WTC11 (cell line): ENCODE measurements around the gene ZNF22. TPM values are rescaled to one million over a fixed set of nuclear protein-coding genes. Genes with fewer than 3 reads are reported as not detected.

ENCODE experiments used
- ATAC-seq: fragments of 200-7000 bp; cut with Tn5 transposase; 2 replicates; pipeline ENCODE4 v1.10.0; 2021; ENCODE audit warnings: mild to moderate bottlenecking, moderate library complexity
- CTCF ChIA-PET: fragments of 300-600 bp; sonication (Branson Sonifier 250); formaldehyde crosslinking; loops from one replicate; lab custom pipeline; 2021; ENCODE audit warnings: antibody characterized with exemption; lab: Charles Lee
- POLR2A ChIA-PET: fragments of 350-600 bp; sonication (Branson Sonifier 250); formaldehyde crosslinking; loops from one replicate; lab custom pipeline; 2021; ENCODE audit warnings: antibody characterized with exemption; lab: Charles Lee
- DNase-seq: peaks from one replicate; pipeline ENCODE4 v3.0.0; 2021; ENCODE audit warnings: low spot score
- H3K27ac Mint-ChIP-seq: 2 replicates; pipeline ENCODE4 v1.8.0; 2021; ENCODE audit warnings: mixed read lengths
- H3K27me3 Mint-ChIP-seq: 2 replicates; pipeline ENCODE4 v1.8.0; 2021; ENCODE audit warnings: low read depth, mild to moderate bottlenecking, moderate library complexity, mixed read lengths
- H3K36me3 Mint-ChIP-seq: 2 replicates; pipeline ENCODE4 v1.8.0; 2021; ENCODE audit warnings: mixed read lengths
- H3K4me1 Mint-ChIP-seq: 2 replicates; pipeline ENCODE4 v1.8.0; 2022; ENCODE audit warnings: mixed read lengths
- H3K4me3 Mint-ChIP-seq: 2 replicates; pipeline ENCODE4 v1.8.0; 2021; ENCODE audit warnings: mild to moderate bottlenecking, moderate library complexity, mixed read lengths
- H3K9me3 Mint-ChIP-seq: 2 replicates; pipeline ENCODE4 v1.8.0; 2021; ENCODE audit warnings: mixed read lengths
- CBFB ChIP-seq: sonication (generic); formaldehyde crosslinking; IDR thresholded peaks from 2 replicates; pipeline ENCODE4 v1.8.1; 2022; ENCODE audit warnings: mild to moderate bottlenecking, low read depth, missing genetic modification reagents
- CREM ChIP-seq: sonication (generic); formaldehyde crosslinking; IDR thresholded peaks from 2 replicates; pipeline ENCODE4 v1.8.1; 2022; ENCODE audit warnings: mild to moderate bottlenecking, missing genetic modification reagents, moderate library complexity
- GABPB1 ChIP-seq: sonication (generic); formaldehyde crosslinking; IDR thresholded peaks from 2 replicates; pipeline ENCODE4 v1.8.1; 2023; ENCODE audit warnings: mild to moderate bottlenecking, missing genetic modification reagents
- HMGA2 ChIP-seq: fragments of 250-450 bp; sonication (Bioruptor Pico); IDR thresholded peaks from 2 replicates; pipeline ENCODE4 v1.4.0; 2021; ENCODE audit warnings: mild to moderate bottlenecking, moderate library complexity
- IRF2 ChIP-seq: sonication (generic); formaldehyde crosslinking; IDR thresholded peaks from 2 replicates; pipeline ENCODE4 v1.8.0; 2022; ENCODE audit warnings: low read depth, missing genetic modification reagents, borderline replicate concordance
- MYBL2 ChIP-seq: sonication (generic); formaldehyde crosslinking; IDR thresholded peaks from 2 replicates; pipeline ENCODE4 v1.8.1; 2023; ENCODE audit warnings: mild to moderate bottlenecking, moderate library complexity, missing genetic modification reagents
- NFATC4 ChIP-seq: fragments of 250-450 bp; sonication (Bioruptor Pico); IDR thresholded peaks from 2 replicates; pipeline ENCODE4 v1.9.0; 2021; ENCODE audit warnings: mild to moderate bottlenecking
- NFYB ChIP-seq: sonication (generic); formaldehyde crosslinking; conservative IDR thresholded peaks from 2 replicates; pipeline ENCODE4 v1.8.0; 2022; ENCODE audit warnings: low read depth, missing genetic modification reagents
- RELA ChIP-seq: sonication (generic); formaldehyde crosslinking; IDR thresholded peaks from 2 replicates; pipeline ENCODE4 v1.8.1; 2022; ENCODE audit warnings: missing genetic modification reagents, mild to moderate bottlenecking, borderline replicate concordance
- ZNF121 ChIP-seq: sonication (generic); formaldehyde crosslinking; IDR thresholded peaks from 2 replicates; pipeline ENCODE4 v1.8.0; 2023; ENCODE audit warnings: missing genetic modification reagents
- ZNF219 ChIP-seq: sonication (generic); formaldehyde crosslinking; IDR thresholded peaks from 2 replicates; pipeline ENCODE4 v1.8.0; 2023; ENCODE audit warnings: missing genetic modification reagents, mild to moderate bottlenecking, borderline replicate concordance
- ZNF423 ChIP-seq: fragments of 250-450 bp; sonication (Bioruptor Pico); IDR thresholded peaks from 2 replicates; pipeline ENCODE4 v2.1.2; 2022; ENCODE audit warnings: mild to moderate bottlenecking, moderate library complexity
- total RNA-seq: library from RNA; stranded (reverse); gene quantifications from 3 replicates; pipeline ENCODE4 v1.2.3, GENCODE V29; 2021
- TF ChIP-seq, protein P1 (sequence below): fragments of 250-450 bp; sonication (Bioruptor Pico); IDR thresholded peaks from 2 replicates; pipeline ENCODE4 v1.9.0; 2021; ENCODE audit warnings: mild to moderate bottlenecking
- TF ChIP-seq, protein P2 (sequence below): sonication (generic); formaldehyde crosslinking; IDR thresholded peaks from 2 replicates; pipeline ENCODE4 v1.8.1; 2022; ENCODE audit warnings: mild to moderate bottlenecking, missing genetic modification reagents, moderate library complexity, borderline replicate concordance
- TF ChIP-seq, protein P3 (sequence below): fragments of 250-450 bp; sonication (Bioruptor Pico); IDR thresholded peaks from 2 replicates; pipeline ENCODE4 v1.9.0; 2021; ENCODE audit warnings: mild to moderate bottlenecking
- TF ChIP-seq, protein P4 (sequence below): sonication (generic); formaldehyde crosslinking; IDR thresholded peaks from 2 replicates; pipeline ENCODE4 v1.8.1; 2023; ENCODE audit warnings: mild to moderate bottlenecking, missing genetic modification reagents, borderline replicate concordance

Gene ZNF22
- total RNA-seq, 1 experiment from 2014 or later = 31.0 TPM

DNA sequence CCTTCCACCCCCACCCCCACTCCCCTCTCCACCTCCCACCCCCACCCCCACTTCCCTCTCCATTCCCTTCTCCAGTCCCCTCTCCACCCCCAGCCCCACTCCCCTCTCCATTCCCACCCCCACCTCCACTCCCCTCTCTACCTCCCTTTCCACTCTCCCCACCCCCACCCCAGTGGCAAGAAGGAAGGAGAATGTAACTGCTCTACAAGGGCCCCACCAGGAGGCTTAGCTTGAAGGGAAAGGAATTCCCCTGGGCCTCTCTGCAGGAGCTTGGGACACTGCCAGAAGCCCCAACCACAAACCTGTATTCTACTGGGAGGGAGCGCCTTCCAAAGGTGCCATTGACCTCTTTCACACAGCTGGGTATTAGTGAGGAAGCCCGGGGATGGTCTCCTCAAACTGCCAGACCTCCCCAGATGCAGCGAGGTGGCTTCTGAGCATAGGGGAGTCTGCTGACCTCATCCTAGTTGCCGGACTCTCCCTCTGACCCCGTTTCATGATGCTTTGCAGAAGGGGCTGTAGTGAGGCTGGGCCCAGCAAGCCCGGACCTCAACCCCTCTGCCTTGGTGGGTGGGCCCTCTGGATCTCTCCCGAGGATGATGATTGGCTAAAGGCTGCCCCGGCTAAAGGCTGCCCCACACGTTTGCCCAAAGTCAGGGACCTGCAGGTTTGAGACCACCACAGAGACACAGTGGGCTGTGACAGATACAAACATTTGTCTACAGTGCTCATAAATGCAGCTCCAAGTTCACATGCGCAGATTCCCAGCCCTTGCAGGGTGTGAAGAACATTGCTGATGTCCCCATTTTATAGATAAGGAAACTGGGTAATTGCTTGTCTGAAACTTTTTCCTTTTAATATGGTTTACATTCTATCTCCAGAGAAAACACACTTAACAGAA is 25.0 kb upstream of the ZNF22 start (continued):
- TF ChIP-seq, protein P1, sequence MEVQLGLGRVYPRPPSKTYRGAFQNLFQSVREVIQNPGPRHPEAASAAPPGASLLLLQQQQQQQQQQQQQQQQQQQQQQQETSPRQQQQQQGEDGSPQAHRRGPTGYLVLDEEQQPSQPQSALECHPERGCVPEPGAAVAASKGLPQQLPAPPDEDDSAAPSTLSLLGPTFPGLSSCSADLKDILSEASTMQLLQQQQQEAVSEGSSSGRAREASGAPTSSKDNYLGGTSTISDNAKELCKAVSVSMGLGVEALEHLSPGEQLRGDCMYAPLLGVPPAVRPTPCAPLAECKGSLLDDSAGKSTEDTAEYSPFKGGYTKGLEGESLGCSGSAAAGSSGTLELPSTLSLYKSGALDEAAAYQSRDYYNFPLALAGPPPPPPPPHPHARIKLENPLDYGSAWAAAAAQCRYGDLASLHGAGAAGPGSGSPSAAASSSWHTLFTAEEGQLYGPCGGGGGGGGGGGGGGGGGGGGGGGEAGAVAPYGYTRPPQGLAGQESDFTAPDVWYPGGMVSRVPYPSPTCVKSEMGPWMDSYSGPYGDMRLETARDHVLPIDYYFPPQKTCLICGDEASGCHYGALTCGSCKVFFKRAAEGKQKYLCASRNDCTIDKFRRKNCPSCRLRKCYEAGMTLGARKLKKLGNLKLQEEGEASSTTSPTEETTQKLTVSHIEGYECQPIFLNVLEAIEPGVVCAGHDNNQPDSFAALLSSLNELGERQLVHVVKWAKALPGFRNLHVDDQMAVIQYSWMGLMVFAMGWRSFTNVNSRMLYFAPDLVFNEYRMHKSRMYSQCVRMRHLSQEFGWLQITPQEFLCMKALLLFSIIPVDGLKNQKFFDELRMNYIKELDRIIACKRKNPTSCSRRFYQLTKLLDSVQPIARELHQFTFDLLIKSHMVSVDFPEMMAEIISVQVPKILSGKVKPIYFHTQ = no peak
- TF ChIP-seq ZNF423 (peak; percentile 85), GABPB1 (peak; percentile 74; the same call in 1 of the 2 replicates), RELA (CRISPR knock-in tag) (no peak), ZNF121 (0 out of 2 replicates have a peak, but pooled peaks have one; percentile 19), NFYB (peak; percentile 63)
- TF ChIP-seq, protein P2, sequence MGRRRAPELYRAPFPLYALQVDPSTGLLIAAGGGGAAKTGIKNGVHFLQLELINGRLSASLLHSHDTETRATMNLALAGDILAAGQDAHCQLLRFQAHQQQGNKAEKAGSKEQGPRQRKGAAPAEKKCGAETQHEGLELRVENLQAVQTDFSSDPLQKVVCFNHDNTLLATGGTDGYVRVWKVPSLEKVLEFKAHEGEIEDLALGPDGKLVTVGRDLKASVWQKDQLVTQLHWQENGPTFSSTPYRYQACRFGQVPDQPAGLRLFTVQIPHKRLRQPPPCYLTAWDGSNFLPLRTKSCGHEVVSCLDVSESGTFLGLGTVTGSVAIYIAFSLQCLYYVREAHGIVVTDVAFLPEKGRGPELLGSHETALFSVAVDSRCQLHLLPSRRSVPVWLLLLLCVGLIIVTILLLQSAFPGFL (CRISPR knock-in tag) = no peak

DNA sequence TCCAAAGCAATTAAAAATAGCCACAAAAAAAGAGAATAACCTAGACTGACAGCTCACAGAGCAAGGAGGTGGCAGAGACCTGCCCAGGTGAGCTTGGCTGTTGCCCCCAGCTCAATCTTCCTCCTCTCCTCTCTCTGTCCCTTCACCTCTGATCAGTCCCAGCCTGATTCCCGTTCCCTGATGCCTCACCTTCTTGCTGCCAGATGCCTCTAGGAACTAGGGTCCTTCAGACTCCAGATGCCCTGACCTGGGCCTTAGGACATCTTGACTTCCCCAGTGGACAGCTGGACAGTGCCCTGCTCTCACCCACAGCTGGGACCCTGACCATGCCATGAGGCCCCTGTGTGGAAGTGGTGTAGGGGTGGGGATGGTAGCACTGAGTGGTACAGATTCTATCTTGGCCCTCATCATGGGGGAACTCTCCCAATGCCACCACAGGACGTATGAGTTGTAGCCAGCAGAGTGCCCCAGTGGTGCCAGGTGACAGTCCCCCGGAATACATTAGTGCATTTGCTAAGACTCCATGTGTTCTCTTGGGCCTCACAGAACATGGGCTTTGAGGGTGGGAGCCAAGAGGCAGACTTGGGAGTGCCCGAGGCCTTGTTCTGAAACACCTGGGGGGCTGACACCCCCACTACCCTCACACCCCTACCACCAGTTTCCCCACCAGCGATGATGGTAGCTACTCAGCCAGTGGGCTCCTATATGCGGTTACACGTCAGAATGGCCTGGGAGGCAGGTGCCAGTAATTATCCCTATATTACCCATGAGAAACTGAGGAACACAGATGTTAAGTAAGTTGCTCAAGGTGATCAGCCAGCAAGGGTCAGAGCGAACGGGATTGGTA is 24.1 kb upstream of the ZNF22 start:
- Mint-ChIP-seq H3K4me1 (peaks cover 69% of the 10 kb centered on the region), H3K27me3 (peaks cover 12% of the 10 kb centered on the region), H3K4me3 (peak overlapping the region; percentile 8; the same call in 1 of the 2 replicates), H3K36me3 (peaks cover 6% of the 10 kb centered on the region), H3K9me3 (no peaks in the 10 kb centered on the region), H3K27ac (no peak overlapping the region)
- TF ChIP-seq HMGA2 = no peak
- peak; percentile 81; the same call in 1 of the 2 replicates for TF ChIP-seq GABPB1
- TF ChIP-seq ZNF219 = no peak
- no peak for TF ChIP-seq MYBL2 (CRISPR knock-in tag)
- TF ChIP-seq, protein P3, sequence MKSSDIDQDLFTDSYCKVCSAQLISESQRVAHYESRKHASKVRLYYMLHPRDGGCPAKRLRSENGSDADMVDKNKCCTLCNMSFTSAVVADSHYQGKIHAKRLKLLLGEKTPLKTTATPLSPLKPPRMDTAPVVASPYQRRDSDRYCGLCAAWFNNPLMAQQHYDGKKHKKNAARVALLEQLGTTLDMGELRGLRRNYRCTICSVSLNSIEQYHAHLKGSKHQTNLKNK (CRISPR knock-in tag) = no peak
- ChIA-PET CTCF (interaction anchor here (0.9 to 2.3 kb wide), 7 partner anchors 11 to 98 kb away, joined by 5 to 38 read pairs (median 10); partner anchors contain the start of gene ZNF22), POLR2A (no interaction called here)
- no peak for DNase-seq
- no peak for ATAC-seq

DNA sequence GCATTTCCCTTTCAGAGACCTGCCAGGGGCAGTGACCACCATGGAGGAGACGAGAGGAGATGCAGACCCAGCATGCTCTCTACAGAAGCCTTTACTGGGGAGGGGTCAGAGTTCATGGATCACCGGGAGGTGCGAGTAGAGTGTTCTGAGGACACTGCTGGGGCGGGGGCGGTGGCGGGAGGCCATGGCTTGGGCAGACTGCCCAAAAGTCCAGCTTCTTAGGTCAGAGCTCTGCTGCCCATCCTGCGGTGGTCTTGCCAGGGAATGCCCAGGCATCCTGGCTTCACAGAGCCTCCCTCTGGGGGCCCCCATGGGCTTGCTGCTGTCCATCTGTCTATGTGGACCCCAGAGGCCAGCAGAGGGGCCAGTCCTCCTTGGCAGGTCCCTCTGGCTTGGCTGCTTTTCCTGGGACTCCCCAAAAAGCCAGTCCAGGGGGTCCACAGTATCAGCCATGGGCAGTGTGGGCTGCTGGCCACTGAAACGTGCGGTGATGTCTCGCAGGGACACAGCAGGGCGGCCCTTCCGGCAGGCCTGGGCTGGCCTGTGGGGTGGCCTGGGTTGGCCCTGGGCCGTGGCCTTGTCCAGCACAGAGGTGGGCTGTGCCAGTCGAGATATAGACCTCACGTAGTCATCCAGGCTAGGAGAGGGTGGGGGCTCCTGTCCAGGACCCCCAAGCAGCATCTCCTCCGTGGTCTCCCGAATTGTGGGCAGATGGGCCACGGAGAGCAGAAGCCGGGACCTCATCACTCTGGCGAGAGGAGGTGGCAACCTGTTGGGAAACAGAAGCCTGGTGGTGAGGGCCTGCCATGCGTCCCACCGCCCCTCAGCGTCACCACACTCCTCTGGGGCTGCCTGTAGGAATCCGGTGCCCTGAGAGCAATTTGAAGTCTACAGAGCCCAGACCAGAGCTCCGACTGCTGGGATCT is 23.2 kb upstream of the ZNF22 start:
- H3K27ac Mint-ChIP-seq = no peak overlapping the region
- TF ChIP-seq, protein P4, sequence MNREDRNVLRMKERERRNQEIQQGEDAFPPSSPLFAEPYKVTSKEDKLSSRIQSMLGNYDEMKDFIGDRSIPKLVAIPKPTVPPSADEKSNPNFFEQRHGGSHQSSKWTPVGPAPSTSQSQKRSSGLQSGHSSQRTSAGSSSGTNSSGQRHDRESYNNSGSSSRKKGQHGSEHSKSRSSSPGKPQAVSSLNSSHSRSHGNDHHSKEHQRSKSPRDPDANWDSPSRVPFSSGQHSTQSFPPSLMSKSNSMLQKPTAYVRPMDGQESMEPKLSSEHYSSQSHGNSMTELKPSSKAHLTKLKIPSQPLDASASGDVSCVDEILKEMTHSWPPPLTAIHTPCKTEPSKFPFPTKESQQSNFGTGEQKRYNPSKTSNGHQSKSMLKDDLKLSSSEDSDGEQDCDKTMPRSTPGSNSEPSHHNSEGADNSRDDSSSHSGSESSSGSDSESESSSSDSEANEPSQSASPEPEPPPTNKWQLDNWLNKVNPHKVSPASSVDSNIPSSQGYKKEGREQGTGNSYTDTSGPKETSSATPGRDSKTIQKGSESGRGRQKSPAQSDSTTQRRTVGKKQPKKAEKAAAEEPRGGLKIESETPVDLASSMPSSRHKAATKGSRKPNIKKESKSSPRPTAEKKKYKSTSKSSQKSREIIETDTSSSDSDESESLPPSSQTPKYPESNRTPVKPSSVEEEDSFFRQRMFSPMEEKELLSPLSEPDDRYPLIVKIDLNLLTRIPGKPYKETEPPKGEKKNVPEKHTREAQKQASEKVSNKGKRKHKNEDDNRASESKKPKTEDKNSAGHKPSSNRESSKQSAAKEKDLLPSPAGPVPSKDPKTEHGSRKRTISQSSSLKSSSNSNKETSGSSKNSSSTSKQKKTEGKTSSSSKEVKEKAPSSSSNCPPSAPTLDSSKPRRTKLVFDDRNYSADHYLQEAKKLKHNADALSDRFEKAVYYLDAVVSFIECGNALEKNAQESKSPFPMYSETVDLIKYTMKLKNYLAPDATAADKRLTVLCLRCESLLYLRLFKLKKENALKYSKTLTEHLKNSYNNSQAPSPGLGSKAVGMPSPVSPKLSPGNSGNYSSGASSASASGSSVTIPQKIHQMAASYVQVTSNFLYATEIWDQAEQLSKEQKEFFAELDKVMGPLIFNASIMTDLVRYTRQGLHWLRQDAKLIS (CRISPR knock-in tag) = no peak
- no peak for TF ChIP-seq IRF2 (CRISPR knock-in tag)
- TF ChIP-seq, protein P1 = no peak
- TF ChIP-seq CBFB (CRISPR knock-in tag) = no peak
- no peak for TF ChIP-seq CREM (CRISPR knock-in tag)
- no peak for TF ChIP-seq NFATC4 (CRISPR knock-in tag)

More for the DNA sequence above, 23.2 kb upstream of the ZNF22 start:
- H3K9me3 Mint-ChIP-seq = no peaks in the 10 kb centered on the region
- DNase-seq = no peak
- CTCF ChIA-PET = interaction anchor here (0.8 to 3.7 kb wide), 7 partner anchors 13 to 45 kb away, joined by 3 to 46 read pairs (median 5); partner anchors contain the start of gene RASSF4
- H3K4me1 Mint-ChIP-seq = peaks cover 67% of the 10 kb centered on the region
- H3K27me3 Mint-ChIP-seq = peaks cover 12% of the 10 kb centered on the region
- H3K36me3 Mint-ChIP-seq = no peaks in the 10 kb centered on the region
- no peak for ATAC-seq
- no peak overlapping the region for H3K4me3 Mint-ChIP-seq
- POLR2A ChIA-PET = no interaction called here
